HCT116 (cell line): ENCODE data around the gene FLNB. TPM values are rescaled to one million over a fixed set of nuclear protein-coding genes. Genes with fewer than 3 reads are reported as not detected.

Experiments used
- ATAC-seq: fragments of 200-7000 bp; cut with Tn5 transposase; 2 replicates; pipeline ENCODE4 v1.9.1; 2020; ENCODE audit warnings: mild to moderate bottlenecking, moderate library complexity
- BruUV-seq: library from RNA; stranded (reverse); fragments of 400-500 nt; replicated peaks from 2 replicates; lab custom pipeline; 2021; lab: Mats Ljungman, UMichigan
- CTCF ChIA-PET: fragments of 300-600 bp; sonication (Branson Sonifier 250); formaldehyde crosslinking; loops from one replicate; lab custom pipeline; 2021; ENCODE audit warnings: antibody characterized with exemption; lab: Charles Lee
- POLR2A ChIA-PET: fragments of 300-600, 350-600 bp; sonication (Branson Sonifier 250); formaldehyde crosslinking; loops from one replicate; lab custom pipeline; 2021; ENCODE audit warnings: antibody characterized with exemption; lab: Charles Lee
- RAD21 ChIA-PET, 2 experiments: fragments of 300-600 bp; sonication (Branson Sonifier 250); formaldehyde crosslinking; loops; one replicate each; lab custom pipeline; 2023; ENCODE audit warnings: low total read pairs in 2 of 2; ENCODE audit not compliant: uncharacterized antibody in 2 of 2, unreplicated experiment in 2 of 2, low non-redundant PET in 1 of 2; lab: Charles Lee
- DNase-seq: peaks from one replicate; pipeline ENCODE4 v3.0.0-alpha.2; 2010; ENCODE audit warnings: low read depth, low spot score
- H2AFZ ChIP-seq: fragments of 200-600 bp; shearing (Covaris generic), sonication (generic); 2 replicates; pipeline ENCODE4 v1.6.1; 2017; ENCODE audit warnings: low read depth, mixed run types, mixed read lengths, antibody characterized with exemption, low read length; ENCODE audit not compliant: poor library complexity, severe bottlenecking
- H3K27ac ChIP-seq: 2 replicates; pipeline ENCODE4 v1.5.1; 2012; ENCODE audit warnings: low read depth, low read length
- H3K27me3 ChIP-seq: fragments of 200-600 bp; sonication (generic); 2 replicates; pipeline ENCODE4 v1.6.1; 2016; ENCODE audit warnings: mixed run types, low read length, mixed read lengths; ENCODE audit not compliant: insufficient read depth
- H3K36me3 ChIP-seq, 2 experiments: fragments of 200-500 bp in 1 of 2; fragments of 200-600 bp in 1 of 2; sonication (Bioruptor generic) in 1 of 2; sonication (generic) in 1 of 2; 2 replicates each; pipeline versions ENCODE4 v1.5.1 to v1.6.1; 2014 to 2016; ENCODE audit warnings: low read length in 2 of 2, inconsistent platforms in 1 of 2, mixed read lengths in 1 of 2, mixed run types in 1 of 2; ENCODE audit not compliant: insufficient read depth in 2 of 2, control insufficient read depth in 1 of 2
- H3K4me1 ChIP-seq, 2 experiments: fragments of 200-600 bp in 1 of 2; sonication (generic) in 1 of 2; 2 replicates each; pipeline versions ENCODE4 v1.5.1 to v1.6.1; 2012 to 2017; ENCODE audit warnings: low read length in 2 of 2, inconsistent platforms in 1 of 2, mild to moderate bottlenecking in 1 of 2, mixed read lengths in 1 of 2, mixed run types in 1 of 2, moderate library complexity in 1 of 2; ENCODE audit not compliant: insufficient read depth in 2 of 2, control insufficient read depth in 1 of 2
- H3K4me2 ChIP-seq: fragments of 200-600 bp; sonication (generic); 2 replicates; pipeline ENCODE4 v1.6.1; 2017; ENCODE audit warnings: mixed run types, low read length, mixed read lengths
- H3K4me3 ChIP-seq, 2 experiments: fragments of 200-600 bp in 1 of 2; sonication (generic) in 1 of 2; replicated peaks in 1 of 2; 2 replicates each; pipeline ENCODE4 v1.5.1; 2011 to 2016; ENCODE audit warnings: low read length in 2 of 2, control low read depth in 1 of 2, low read depth in 1 of 2, mild to moderate bottlenecking in 1 of 2, mixed read lengths in 1 of 2, mixed run types in 1 of 2
- H3K79me2 ChIP-seq: fragments of 200-600 bp; sonication (generic); 2 replicates; pipeline ENCODE4 v1.6.1; 2017; ENCODE audit warnings: mild to moderate bottlenecking, mixed run types, low read length, moderate library complexity, mixed read lengths; ENCODE audit not compliant: insufficient read depth
- H3K9ac ChIP-seq: fragments of 200-600 bp; sonication (generic); 2 replicates; pipeline ENCODE4 v1.6.1; 2016; ENCODE audit warnings: low read length, mixed read lengths
- H3K9me2 ChIP-seq: fragments of 200-600 bp; sonication (generic), shearing (Covaris generic); 2 replicates; pipeline ENCODE4 v1.6.1; 2017; ENCODE audit warnings: mixed run types, mild to moderate bottlenecking, moderate library complexity; ENCODE audit not compliant: insufficient read depth
- H3K9me3 ChIP-seq, 2 experiments: fragments of 200-500 bp in 1 of 2; fragments of 200-600 bp in 1 of 2; sonication (Bioruptor generic) in 1 of 2; sonication (generic) in 1 of 2; 2 replicates each; pipeline ENCODE4 v1.6.1; 2014 to 2017; ENCODE audit warnings: low read length in 2 of 2, mixed read lengths in 2 of 2, inconsistent platforms in 1 of 2, low read depth in 1 of 2, mild to moderate bottlenecking in 1 of 2, mixed run types in 1 of 2, moderate library complexity in 1 of 2; ENCODE audit not compliant: control insufficient read depth in 1 of 2, insufficient read depth in 1 of 2
- H4K20me1 ChIP-seq: fragments of 200-600 bp; sonication (generic), shearing (Covaris generic); 2 replicates; pipeline ENCODE4 v1.6.1; 2017; ENCODE audit warnings: mixed run types, mild to moderate bottlenecking, moderate library complexity; ENCODE audit not compliant: insufficient read depth
- CEBPB ChIP-seq: IDR thresholded peaks from 2 replicates; pipeline ENCODE4 v1.6.1; 2012; ENCODE audit warnings: low read depth
- EGR1 ChIP-seq: IDR thresholded peaks from 2 replicates; pipeline ENCODE4 v1.6.1; 2012; ENCODE audit warnings: low read depth
- ELF1 ChIP-seq: IDR thresholded peaks from 2 replicates; pipeline ENCODE4 v1.6.1; 2012; ENCODE audit warnings: low read depth, borderline replicate concordance
- EZH2 ChIP-seq: fragments of 200-600 bp; sonication (generic); IDR thresholded peaks from 2 replicates; pipeline ENCODE4 v1.6.1; 2017; ENCODE audit warnings: antibody characterized with exemption, mixed run types
- FOSL1 ChIP-seq: IDR thresholded peaks from 2 replicates; pipeline ENCODE4 v1.6.1; 2012; ENCODE audit warnings: low read depth
- POLR2A ChIP-seq: IDR thresholded peaks from 2 replicates; pipeline ENCODE4 v1.7.0; 2011; ENCODE audit warnings: borderline replicate concordance; ENCODE audit not compliant: insufficient read depth, insufficient read length; ENCODE audit errors: extremely low read depth
- POLR2AphosphoS5 ChIP-seq: IDR thresholded peaks from 2 replicates; pipeline ENCODE4 v1.6.1; 2011; ENCODE audit warnings: mild to moderate bottlenecking, low read depth, low read length, moderate library complexity
- SIN3A ChIP-seq: IDR thresholded peaks from 2 replicates; pipeline ENCODE4 v1.6.1; 2012; ENCODE audit warnings: low read depth
- SP1 ChIP-seq: IDR thresholded peaks from 2 replicates; pipeline ENCODE4 v1.6.1; 2012; ENCODE audit warnings: low read depth
- SRF ChIP-seq: IDR thresholded peaks from 2 replicates; pipeline ENCODE4 v1.6.1; 2012; ENCODE audit warnings: low read depth
- TCF7L2 ChIP-seq: IDR thresholded peaks from 2 replicates; pipeline ENCODE4 v1.7.0; 2011; ENCODE audit warnings: borderline replicate concordance, inconsistent platforms; ENCODE audit not compliant: insufficient read depth, insufficient read length; ENCODE audit errors: extremely low read depth
- YY1 ChIP-seq: IDR thresholded peaks from 2 replicates; pipeline ENCODE4 v1.6.1; 2011; ENCODE audit warnings: low read length, low read depth, moderate library complexity, mild to moderate bottlenecking; ENCODE audit not compliant: insufficient replicate concordance; ENCODE audit errors: extremely low read depth
- ZNF274 ChIP-seq: fragments of 200-500 bp; sonication (Bioruptor generic); IDR thresholded peaks from 2 replicates; pipeline ENCODE4 v1.6.1; 2014; ENCODE audit warnings: mild to moderate bottlenecking, low read depth, low read length, inconsistent platforms
- intact Hi-C: fragments of 100-400 bp; cut with micrococcal nuclease; formaldehyde crosslinking; loops from 2 replicates; pipeline ENCODE4 v1.10.0; 2022
- total RNA-seq: library from RNA; stranded (reverse); gene quantifications from one replicate; pipeline ENCODE4 v1.2.1, GENCODE V29; 2021; ENCODE audit not compliant: unreplicated experiment
- TF ChIP-seq, protein P1 (sequence below): IDR thresholded peaks from 2 replicates; pipeline ENCODE4 v1.6.1; 2012; ENCODE audit warnings: low read depth
- TF ChIP-seq, protein P2 (sequence below), 3 experiments: fragments of 200-600 bp in 1 of 3; sonication (generic) in 1 of 3; IDR thresholded peaks in 2 of 3; conservative IDR thresholded peaks in 1 of 3; 2 replicates each; pipeline ENCODE4 v1.5.1; 2012 to 2017; ENCODE audit warnings: low read depth in 2 of 3, low read length in 2 of 3, antibody characterized with exemption in 1 of 3, borderline replicate concordance in 1 of 3, control low read depth in 1 of 3, mild to moderate bottlenecking in 1 of 3, mixed read lengths in 1 of 3, mixed run types in 1 of 3, moderate library complexity in 1 of 3; ENCODE audit not compliant: insufficient read depth in 1 of 3
- TF ChIP-seq, protein P3 (sequence below): IDR thresholded peaks from 2 replicates; pipeline ENCODE4 v1.6.1; 2011; ENCODE audit warnings: mild to moderate bottlenecking, low read length, moderate library complexity; ENCODE audit not compliant: insufficient replicate concordance; ENCODE audit errors: extremely low read depth
- TF ChIP-seq, protein P4 (sequence below): IDR thresholded peaks from 2 replicates; pipeline ENCODE4 v1.6.1; 2012
- TF ChIP-seq, protein P5 (sequence below): IDR thresholded peaks from 2 replicates; pipeline ENCODE4 v1.6.1; 2012

The FLNB gene
- total RNA-seq, 1 experiment from 2014 or later, result 116 TPM

DNA sequence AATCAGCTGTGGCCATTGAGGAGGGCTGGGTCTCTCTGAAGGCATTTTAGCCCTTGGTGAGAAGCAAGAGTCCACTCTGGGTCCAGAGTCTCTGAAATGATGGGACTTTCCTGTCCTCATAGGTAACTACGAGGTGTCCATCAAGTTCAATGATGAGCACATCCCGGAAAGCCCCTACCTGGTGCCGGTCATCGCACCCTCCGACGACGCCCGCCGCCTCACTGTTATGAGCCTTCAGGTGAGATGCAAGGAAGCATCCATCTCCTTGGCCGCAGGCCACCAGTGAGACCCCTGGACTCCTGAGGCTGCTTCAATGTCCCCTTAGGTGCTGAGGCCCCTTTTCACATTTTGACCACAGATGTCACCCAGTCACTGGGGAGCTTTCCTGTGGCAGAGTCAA lies 147.6 kb downstream of the FLNB start:
- no peaks in the 10 kb centered on the region for H3K27me3 ChIP-seq
- intact Hi-C loops, result no loop called here
- no peak for DNase-seq
- H3K4me1 ChIP-seq, result peaks cover 12 to 17% of the 10 kb centered on the region in 2 experiments; a peak in 3 of 4 replicates
- H3K27ac ChIP-seq, result no peak overlapping the region
- H3K9me3 ChIP-seq, result no peaks in the 10 kb centered on the region
- CTCF ChIA-PET, result no interaction called here
- POLR2A ChIA-PET, result no interaction called here
- ATAC-seq, result no peak
- TF ChIP-seq ZNF274, result no peak
- TF ChIP-seq YY1, result no peak
- TF ChIP-seq ELF1, result no peak
- TF ChIP-seq, protein P1, sequence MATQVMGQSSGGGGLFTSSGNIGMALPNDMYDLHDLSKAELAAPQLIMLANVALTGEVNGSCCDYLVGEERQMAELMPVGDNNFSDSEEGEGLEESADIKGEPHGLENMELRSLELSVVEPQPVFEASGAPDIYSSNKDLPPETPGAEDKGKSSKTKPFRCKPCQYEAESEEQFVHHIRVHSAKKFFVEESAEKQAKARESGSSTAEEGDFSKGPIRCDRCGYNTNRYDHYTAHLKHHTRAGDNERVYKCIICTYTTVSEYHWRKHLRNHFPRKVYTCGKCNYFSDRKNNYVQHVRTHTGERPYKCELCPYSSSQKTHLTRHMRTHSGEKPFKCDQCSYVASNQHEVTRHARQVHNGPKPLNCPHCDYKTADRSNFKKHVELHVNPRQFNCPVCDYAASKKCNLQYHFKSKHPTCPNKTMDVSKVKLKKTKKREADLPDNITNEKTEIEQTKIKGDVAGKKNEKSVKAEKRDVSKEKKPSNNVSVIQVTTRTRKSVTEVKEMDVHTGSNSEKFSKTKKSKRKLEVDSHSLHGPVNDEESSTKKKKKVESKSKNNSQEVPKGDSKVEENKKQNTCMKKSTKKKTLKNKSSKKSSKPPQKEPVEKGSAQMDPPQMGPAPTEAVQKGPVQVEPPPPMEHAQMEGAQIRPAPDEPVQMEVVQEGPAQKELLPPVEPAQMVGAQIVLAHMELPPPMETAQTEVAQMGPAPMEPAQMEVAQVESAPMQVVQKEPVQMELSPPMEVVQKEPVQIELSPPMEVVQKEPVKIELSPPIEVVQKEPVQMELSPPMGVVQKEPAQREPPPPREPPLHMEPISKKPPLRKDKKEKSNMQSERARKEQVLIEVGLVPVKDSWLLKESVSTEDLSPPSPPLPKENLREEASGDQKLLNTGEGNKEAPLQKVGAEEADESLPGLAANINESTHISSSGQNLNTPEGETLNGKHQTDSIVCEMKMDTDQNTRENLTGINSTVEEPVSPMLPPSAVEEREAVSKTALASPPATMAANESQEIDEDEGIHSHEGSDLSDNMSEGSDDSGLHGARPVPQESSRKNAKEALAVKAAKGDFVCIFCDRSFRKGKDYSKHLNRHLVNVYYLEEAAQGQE, result no peak
- TF ChIP-seq, protein P2, sequence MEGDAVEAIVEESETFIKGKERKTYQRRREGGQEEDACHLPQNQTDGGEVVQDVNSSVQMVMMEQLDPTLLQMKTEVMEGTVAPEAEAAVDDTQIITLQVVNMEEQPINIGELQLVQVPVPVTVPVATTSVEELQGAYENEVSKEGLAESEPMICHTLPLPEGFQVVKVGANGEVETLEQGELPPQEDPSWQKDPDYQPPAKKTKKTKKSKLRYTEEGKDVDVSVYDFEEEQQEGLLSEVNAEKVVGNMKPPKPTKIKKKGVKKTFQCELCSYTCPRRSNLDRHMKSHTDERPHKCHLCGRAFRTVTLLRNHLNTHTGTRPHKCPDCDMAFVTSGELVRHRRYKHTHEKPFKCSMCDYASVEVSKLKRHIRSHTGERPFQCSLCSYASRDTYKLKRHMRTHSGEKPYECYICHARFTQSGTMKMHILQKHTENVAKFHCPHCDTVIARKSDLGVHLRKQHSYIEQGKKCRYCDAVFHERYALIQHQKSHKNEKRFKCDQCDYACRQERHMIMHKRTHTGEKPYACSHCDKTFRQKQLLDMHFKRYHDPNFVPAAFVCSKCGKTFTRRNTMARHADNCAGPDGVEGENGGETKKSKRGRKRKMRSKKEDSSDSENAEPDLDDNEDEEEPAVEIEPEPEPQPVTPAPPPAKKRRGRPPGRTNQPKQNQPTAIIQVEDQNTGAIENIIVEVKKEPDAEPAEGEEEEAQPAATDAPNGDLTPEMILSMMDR (IDR thresholded peaks at IDR 0.05 in 2 of 3, conservative IDR thresholded peaks at IDR 0.05 in 1 of 3; ENCODE audit: borderline replicate concordance in 1 of 3, insufficient read depth in 1 of 3, low read depth in 2 of 3, low read length in 2 of 3), result no peak
- TF ChIP-seq EZH2, result no peak
- TF ChIP-seq, protein P3, sequence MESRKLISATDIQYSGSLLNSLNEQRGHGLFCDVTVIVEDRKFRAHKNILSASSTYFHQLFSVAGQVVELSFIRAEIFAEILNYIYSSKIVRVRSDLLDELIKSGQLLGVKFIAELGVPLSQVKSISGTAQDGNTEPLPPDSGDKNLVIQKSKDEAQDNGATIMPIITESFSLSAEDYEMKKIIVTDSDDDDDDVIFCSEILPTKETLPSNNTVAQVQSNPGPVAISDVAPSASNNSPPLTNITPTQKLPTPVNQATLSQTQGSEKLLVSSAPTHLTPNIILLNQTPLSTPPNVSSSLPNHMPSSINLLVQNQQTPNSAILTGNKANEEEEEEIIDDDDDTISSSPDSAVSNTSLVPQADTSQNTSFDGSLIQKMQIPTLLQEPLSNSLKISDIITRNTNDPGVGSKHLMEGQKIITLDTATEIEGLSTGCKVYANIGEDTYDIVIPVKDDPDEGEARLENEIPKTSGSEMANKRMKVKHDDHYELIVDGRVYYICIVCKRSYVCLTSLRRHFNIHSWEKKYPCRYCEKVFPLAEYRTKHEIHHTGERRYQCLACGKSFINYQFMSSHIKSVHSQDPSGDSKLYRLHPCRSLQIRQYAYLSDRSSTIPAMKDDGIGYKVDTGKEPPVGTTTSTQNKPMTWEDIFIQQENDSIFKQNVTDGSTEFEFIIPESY, result no peak
- TF ChIP-seq, protein P4, sequence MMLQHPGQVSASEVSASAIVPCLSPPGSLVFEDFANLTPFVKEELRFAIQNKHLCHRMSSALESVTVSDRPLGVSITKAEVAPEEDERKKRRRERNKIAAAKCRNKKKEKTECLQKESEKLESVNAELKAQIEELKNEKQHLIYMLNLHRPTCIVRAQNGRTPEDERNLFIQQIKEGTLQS, result no peak
- no peak for TF ChIP-seq EGR1
- no peak for TF ChIP-seq POLR2AphosphoS5
- no peak for TF ChIP-seq TCF7L2
- TF ChIP-seq FOSL1, result no peak
- TF ChIP-seq SP1, result no peak
- TF ChIP-seq CEBPB, result no peak
- TF ChIP-seq SRF, result no peak
- no peak for TF ChIP-seq POLR2A
- TF ChIP-seq, protein P5, sequence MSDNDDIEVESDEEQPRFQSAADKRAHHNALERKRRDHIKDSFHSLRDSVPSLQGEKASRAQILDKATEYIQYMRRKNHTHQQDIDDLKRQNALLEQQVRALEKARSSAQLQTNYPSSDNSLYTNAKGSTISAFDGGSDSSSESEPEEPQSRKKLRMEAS, result no peak
- no peak for TF ChIP-seq SIN3A
- TF ChIP-seq, all 23 proteins: peak for 0
- no peak overlapping the region for H3K9ac ChIP-seq
- no peak overlapping the region for H2AFZ ChIP-seq
- H3K79me2 ChIP-seq, result no peaks in the 10 kb centered on the region
- H3K9me2 ChIP-seq, result no peaks in the 10 kb centered on the region
- peaks cover 17 to 28% of the 10 kb centered on the region in 2 experiments for H3K36me3 ChIP-seq
- no peak overlapping the region for H3K4me3 ChIP-seq
- no TSS peak for BruUV-seq
- RAD21 ChIA-PET, result no interaction called here
- H4K20me1 ChIP-seq, result no peaks in the 10 kb centered on the region
- H3K4me2 ChIP-seq, result no peak overlapping the region
